ENCODE measurements around the gene PGAP2. TPM values are rescaled to one million over a fixed set of nuclear protein-coding genes. Genes with fewer than 3 reads are reported as not detected.
"Not testable (repeated sequence)": the region's sequence is repeated elsewhere in the genome, so short reads cannot be mapped to it uniquely, and the experiment has no call there.

The PGAP2 gene
- total RNA-seq, 3 donors from 2014 or later: 28.9 to 31.2 (median 29.0) TPM

DNA sequence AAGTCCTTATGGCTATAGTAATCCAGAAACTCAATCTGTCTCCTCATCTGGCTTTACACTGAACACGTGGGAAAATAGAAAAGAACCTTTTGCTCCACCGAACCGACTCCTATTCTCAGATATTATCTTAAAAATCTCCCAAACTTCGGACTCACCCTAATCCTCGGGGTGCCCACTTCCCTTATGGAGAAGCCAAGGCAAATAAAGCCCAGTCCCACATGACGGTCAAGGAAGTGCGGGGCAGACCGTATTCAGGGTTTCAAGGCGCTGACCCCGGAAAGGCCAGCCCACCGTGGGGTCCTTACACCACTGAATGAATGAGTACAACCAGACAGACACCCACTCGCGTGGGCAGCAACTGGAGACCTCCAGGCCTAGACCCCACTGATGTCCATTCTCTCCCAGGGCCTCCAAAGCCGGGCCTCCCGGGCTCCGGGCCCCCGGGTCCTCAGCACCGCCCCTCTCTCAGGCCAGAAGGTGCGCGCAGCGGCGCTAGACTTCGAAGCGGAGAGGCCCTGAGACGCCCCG lies 11.5 kb upstream of the PGAP2 start:
- DNase-seq: no peak
- peaks cover 41% of the 10 kb centered on the region for H3K4me1 Mint-ChIP-seq (ENCODE audit: low read depth)
- H3K36me3 Mint-ChIP-seq (ENCODE audit: insufficient read depth): peaks cover 7% of the 10 kb centered on the region
- peak overlapping the region; percentile 97 for H3K4me3 Mint-ChIP-seq
- ATAC-seq: peak; percentile 41 to 42
- H3K27me3 Mint-ChIP-seq (ENCODE audit: low read depth): no peaks in the 10 kb centered on the region
- H3K9me3 Mint-ChIP-seq: no peaks in the 10 kb centered on the region

DNA sequence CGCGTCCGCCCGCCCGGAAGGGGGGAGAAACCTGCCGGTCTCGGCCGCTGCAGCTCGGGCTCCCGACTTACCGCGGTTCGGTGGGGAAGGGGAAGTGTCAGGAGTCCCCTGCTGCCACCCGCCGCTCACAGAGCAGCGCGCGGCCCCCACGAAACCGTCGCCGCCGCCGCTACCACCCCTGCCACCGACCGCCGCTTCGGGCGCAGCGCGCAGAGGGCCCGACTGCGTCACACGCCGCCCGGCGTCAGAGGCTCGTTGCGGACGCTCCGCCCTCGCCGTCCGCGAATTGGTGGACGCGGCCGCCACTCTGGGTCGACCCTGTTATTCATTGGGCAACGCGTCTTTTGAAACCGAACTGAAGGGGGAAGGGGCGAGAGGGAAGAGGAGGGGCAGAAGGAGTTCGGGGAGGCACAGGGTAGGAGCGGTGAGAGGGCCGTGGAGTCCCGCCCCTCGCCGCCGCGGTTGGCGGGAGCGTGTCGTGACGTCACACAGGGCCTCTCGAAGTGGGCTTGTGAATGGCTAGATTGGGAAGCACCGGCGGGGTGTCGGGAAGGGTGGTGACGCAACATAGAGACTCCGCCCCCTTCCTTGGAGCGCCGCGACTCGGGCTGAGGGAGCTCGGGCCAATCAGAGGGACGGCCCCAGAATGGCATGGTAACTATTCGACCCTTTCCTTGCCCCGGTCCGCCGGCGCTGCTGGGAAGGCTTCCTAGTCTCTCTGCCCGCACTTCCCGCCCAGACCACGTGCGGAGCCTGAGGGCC lies 10.8 kb upstream of the PGAP2 start, which contains the start of gene NUP98:
Gene NUP98 (minus strand): TSS at position 226 of the 762 bp plus-strand sequence. CDS start 15,437 bp downstream, outside the sequence.
- ATAC-seq (peak; percentile 96 to 97), DNase-seq (peak; percentile 99)
- H3K4me3 Mint-ChIP-seq: peak within 1 kb of the TSS; percentile 97
- H3K4me1 Mint-ChIP-seq (ENCODE audit: low read depth): peaks cover 39% of the 10 kb centered on the region
- H3K27me3 Mint-ChIP-seq (ENCODE audit: low read depth): no peaks in the 10 kb centered on the region
- no peaks in the 10 kb centered on the region for H3K9me3 Mint-ChIP-seq
- peaks cover 9% of the 10 kb centered on the region for H3K36me3 Mint-ChIP-seq (ENCODE audit: insufficient read depth)

DNA sequence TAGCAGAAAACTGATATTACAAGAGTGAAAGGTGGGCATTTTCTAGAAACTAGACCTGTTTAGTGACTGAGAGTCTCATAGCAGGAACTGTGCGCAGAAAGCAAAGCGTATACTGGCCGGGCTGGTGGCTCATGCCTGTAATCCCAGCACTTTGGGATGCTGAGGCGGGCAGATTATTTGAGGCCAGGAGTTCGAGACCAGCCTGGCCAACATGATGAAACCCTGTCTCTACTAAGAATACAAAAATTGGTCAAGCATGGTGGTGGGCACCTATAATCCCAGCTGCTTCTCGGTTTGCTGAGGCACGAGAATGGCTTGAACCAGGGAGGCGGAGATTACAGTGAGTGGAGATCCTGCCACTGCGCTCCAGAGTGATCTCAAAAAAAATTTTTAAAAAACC lies 9.2 kb upstream of the PGAP2 start:
- H3K9me3 Mint-ChIP-seq: no peaks in the 10 kb centered on the region
- no peak for DNase-seq
- peaks cover 5% of the 10 kb centered on the region for H3K36me3 Mint-ChIP-seq (ENCODE audit: insufficient read depth)
- peaks cover 33% of the 10 kb centered on the region for H3K4me1 Mint-ChIP-seq (ENCODE audit: low read depth)
- no peaks in the 10 kb centered on the region for H3K27me3 Mint-ChIP-seq (ENCODE audit: low read depth)
- no peak for ATAC-seq
- peak overlapping the region; percentile 97 for H3K4me3 Mint-ChIP-seq

DNA sequence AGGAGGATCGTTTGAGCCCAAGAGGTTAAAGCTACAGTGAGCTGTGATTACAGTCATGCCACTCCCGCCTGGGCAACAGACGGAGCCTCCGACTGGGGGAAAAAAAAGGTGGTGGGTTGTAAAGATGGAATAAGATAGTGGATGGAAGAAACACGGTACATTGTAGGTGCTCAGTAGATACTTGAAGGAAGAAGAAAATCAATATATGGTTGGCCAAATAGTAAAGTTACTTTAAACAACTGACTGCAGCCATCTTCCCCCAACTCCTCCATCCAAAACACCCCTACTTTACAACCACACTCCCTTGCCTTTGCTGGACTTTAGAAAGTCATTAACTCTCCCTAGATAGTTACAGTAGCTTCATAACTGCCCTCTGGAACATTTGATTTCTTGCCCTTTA lies 8.5 kb upstream of the PGAP2 start:
- Mint-ChIP-seq H3K4me1 (ENCODE audit: low read depth) (peaks cover 26% of the 10 kb centered on the region), H3K36me3 (ENCODE audit: insufficient read depth) (peaks cover 4% of the 10 kb centered on the region), H3K9me3 (no peaks in the 10 kb centered on the region), H3K27me3 (ENCODE audit: low read depth) (no peaks in the 10 kb centered on the region), H3K4me3 (no peak overlapping the region)
- ATAC-seq (no peak), DNase-seq (no peak)

DNA sequence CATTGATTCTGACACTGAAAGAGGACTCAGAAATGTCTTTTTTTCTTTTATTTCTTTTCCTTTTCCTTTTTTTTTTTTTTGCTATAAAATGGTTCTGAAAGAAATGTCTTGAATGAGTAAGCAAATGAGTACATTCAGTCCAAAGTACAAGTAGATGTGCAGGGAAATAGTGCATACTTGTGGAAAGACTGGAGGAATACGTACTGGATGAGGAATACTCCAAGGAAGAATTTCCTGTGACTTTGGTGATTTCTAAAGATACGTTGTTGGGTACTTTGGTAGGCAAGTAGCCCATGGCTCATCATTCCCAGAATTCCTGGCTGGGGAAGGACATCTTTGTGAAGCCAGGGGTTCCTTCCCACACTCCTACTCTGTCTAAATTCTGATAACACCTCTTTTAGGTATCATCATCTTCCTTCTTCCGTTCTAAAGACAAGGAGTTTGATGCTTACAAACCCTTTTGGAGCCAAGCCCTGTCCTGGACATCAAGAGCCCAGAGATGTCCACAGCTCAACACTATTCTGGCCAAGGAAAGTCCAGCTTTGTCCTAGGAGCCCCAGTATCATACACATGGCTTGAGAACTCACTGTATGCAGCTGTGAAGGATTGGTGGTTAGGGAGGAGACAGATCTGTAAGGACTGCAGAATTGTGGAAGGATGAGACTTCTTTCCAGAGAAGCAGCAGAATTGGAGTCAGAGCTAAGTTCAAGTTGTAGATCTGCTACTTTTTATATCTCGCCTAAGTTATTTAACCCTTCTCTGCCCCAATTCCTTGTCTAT lies 6.2 kb upstream of the PGAP2 start:
- Mint-ChIP-seq H3K27me3 (ENCODE audit: low read depth) (no peaks in the 10 kb centered on the region), H3K36me3 (ENCODE audit: insufficient read depth) (peaks cover 2% of the 10 kb centered on the region), H3K4me3 (no peak overlapping the region), H3K4me1 (ENCODE audit: low read depth) (peaks cover 11% of the 10 kb centered on the region), H3K9me3 (no peaks in the 10 kb centered on the region)
- ATAC-seq: no peak
- DNase-seq: no peak

DNA sequence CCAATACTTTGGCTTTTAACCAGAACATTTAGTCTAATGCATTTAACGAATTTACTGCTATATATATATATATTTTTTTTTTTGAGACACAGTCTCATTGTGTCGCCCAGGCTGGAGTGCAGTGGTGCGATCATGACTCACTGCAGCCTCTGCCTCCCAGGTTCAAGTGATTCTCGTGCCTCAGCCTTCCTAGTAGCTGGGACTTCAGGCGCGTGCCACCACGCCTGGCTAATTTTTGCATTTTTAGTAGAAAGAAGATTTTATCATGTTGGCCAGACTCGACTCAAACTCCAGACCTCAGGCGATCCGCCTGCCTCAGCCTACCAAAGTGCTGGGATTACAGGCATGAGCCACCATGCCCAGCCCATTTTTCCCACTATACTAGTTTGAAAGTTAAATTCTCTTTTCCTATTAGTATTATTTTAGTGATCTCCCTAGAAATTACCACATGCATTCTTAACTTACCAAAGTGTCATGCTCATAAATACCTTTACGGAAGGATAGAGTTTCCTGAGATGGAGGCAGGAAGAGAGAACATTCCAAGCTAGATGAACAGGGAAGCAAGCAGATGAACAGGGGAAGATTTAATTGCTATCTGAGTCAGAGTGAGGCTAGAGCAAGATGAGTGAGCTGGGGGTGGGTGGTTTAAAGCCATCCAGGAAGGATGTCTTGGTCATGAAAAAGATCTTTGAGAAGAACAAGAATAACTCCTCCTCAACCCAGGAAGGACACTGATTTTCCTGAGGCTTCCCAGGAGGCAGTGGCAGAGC lies 4.4 kb upstream of the PGAP2 start:
- Mint-ChIP-seq H3K27me3 (ENCODE audit: low read depth) (no peaks in the 10 kb centered on the region), H3K9me3 (no peaks in the 10 kb centered on the region), H3K4me3 (no peak overlapping the region), H3K36me3 (ENCODE audit: insufficient read depth) (peaks cover 2% of the 10 kb centered on the region), H3K4me1 (ENCODE audit: low read depth) (peaks cover 13% of the 10 kb centered on the region)
- no peak for ATAC-seq
- no peak for DNase-seq

DNA sequence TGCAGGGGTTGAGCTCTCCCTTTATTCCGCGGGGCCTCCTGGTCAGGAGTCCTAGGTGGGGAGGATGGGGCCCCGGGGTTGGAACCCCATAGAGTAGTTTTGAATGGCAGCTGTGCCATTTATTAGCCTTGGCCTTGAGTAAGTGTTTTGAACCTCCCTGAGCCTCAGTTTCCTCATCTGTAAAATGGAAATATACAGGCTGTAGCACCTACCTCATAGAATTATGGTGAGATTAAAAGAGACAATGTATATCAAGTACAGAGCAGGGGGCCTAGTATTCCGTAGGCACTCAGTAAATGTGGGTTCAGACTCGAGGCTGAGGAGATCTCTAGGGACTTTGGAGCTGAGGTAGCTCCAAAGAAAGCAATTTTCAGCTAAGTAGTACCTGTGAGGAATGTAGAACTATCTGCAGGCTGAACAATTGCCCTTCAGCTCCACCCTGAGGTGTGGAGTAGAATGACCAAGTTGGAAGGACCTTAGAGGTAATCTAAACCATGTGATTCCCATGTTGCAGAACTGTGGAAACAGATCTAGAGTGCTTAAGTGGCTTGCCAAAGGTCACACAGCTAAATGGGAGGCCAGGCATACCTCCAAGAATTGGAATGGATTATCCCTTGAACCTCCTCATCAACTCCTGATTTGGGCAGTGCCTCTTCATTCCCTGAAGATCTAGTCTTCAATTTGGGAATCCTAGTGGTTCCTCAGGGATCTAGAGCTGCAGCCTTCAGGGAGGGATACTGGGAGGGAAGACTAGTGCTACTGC lies 682 bp downstream of the PGAP2 start:
- H3K27me3 Mint-ChIP-seq (ENCODE audit: low read depth): no peaks in the 10 kb centered on the region
- H3K4me1 Mint-ChIP-seq (ENCODE audit: low read depth): peaks cover 12% of the 10 kb centered on the region
- ATAC-seq (peak; percentile 63 to 69), DNase-seq (no peak)
- H3K36me3 Mint-ChIP-seq (ENCODE audit: insufficient read depth): no peaks in the 10 kb centered on the region
- peak overlapping the region; percentile 97 for H3K4me3 Mint-ChIP-seq
- no peaks in the 10 kb centered on the region for H3K9me3 Mint-ChIP-seq

DNA sequence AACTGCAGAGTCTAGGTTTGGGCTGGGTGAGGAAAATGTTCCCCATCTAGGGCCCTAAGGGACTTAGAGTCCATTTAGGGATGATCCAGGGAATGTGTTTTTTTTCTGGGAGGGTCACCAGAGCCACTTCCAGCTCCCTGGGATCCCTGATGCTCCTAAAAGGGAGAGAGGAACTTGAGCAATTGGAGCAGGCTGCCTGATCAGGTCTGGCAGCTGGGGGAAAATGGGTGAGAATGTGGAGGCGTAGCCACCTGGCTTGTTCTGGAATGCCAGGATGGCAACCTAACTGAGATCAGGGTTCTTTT lies 1.2 kb downstream of the PGAP2 start:
- Mint-ChIP-seq H3K4me1 (ENCODE audit: low read depth) (peaks cover 10% of the 10 kb centered on the region), H3K9me3 (no peaks in the 10 kb centered on the region), H3K36me3 (ENCODE audit: insufficient read depth) (no peaks in the 10 kb centered on the region), H3K27me3 (ENCODE audit: low read depth) (no peaks in the 10 kb centered on the region), H3K4me3 (no peak overlapping the region)
- no peak for ATAC-seq
- DNase-seq: no peak

DNA sequence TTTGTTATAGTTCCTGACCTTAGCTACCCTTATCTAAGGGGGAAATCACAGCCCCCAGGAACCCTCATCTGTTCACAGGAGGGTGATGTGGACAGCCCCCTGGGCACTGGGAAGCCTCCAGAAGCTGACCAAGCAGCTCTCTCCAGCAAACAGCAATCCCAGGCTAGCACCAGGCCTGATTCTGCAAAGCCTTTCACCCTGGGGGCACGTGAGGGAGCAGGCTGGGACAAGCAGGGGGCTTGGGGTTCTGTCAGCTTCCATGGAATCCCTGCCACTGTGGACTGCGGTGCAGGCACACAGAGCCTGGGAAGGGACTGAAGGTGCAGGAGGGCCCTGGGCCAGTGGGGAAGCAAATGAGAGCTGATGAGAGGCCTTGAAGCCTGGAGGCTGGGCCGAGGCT lies 2.1 kb downstream of the PGAP2 start:
- ATAC-seq (no peak), DNase-seq (no peak)
- Mint-ChIP-seq H3K4me3 (no peak overlapping the region), H3K36me3 (ENCODE audit: insufficient read depth) (no peaks in the 10 kb centered on the region), H3K9me3 (no peaks in the 10 kb centered on the region), H3K4me1 (ENCODE audit: low read depth) (peaks cover 10% of the 10 kb centered on the region), H3K27me3 (ENCODE audit: low read depth) (no peaks in the 10 kb centered on the region)

DNA sequence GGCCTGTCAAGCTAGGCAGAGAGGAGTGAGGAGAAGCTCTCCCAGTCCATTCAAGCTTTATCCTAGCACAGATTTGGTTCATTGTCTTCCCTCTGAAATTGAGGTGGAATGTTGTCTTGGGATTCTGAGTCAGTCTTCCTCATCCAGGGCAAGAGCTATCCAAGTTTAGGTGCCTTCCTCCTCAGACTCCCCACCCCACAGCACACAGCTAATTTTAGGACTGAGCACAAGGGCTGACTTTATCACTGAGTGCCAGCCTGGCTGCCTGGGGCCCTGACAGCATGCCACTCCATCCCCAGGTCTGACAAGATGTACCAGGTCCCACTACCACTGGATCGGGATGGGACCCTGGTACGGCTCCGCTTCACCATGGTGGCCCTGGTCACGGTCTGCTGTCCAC lies 2.6 kb downstream of the PGAP2 start:
- Mint-ChIP-seq H3K4me1 (ENCODE audit: low read depth) (peaks cover 10% of the 10 kb centered on the region), H3K36me3 (ENCODE audit: insufficient read depth) (no peaks in the 10 kb centered on the region), H3K27me3 (ENCODE audit: low read depth) (no peaks in the 10 kb centered on the region), H3K4me3 (no peak overlapping the region), H3K9me3 (no peaks in the 10 kb centered on the region)
- DNase-seq (no peak), ATAC-seq (no peak)

DNA sequence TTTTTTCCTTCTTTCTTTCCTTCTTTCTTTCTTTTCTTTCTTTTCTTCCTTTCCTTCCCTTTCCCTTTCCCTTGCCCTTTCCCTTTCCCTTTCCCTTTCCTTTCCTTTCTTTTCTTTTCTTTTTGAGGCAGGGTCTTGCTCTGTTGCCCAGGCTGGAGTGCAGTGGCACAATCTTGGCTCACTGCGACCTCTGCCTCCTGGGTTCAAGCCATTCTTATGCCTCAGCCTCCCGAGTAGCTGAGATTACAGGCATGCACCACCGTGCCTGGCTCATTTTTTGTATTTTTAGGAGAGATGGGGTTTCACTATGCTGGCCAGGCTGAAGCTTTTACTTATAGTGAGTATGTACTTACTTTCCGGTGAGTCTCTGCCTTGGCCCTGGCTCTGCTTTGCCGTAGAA lies 6.5 kb downstream of the PGAP2 start:
- not testable (repeated sequence) for H3K36me3 Mint-ChIP-seq (ENCODE audit: insufficient read depth); DNase-seq; H3K4me3 Mint-ChIP-seq; ATAC-seq; H3K27me3 Mint-ChIP-seq (ENCODE audit: low read depth); H3K9me3 Mint-ChIP-seq; H3K4me1 Mint-ChIP-seq (ENCODE audit: low read depth)

DNA sequence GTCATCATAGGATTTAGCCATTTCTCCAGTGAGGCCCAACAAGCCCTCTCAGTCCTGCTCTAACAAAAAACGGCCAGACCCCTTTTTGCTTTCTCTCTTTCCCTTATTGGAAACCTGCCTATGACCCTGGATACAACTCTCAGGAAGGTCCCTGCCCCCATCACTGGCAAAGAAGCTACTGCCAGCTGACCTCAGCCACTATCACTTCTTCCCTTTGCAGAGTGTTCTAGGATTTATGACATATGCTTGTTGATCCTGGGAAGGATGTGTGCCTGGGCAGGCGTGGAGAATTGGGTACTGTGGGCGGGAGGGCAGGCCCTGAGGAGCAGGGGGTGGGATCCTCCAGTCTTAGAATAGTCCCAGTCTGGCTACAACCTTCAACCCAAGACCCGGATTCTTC lies 7.5 kb downstream of the PGAP2 start:
- no peaks in the 10 kb centered on the region for H3K9me3 Mint-ChIP-seq
- H3K4me1 Mint-ChIP-seq (ENCODE audit: low read depth): no peaks in the 10 kb centered on the region
- H3K27me3 Mint-ChIP-seq (ENCODE audit: low read depth): no peaks in the 10 kb centered on the region
- no peak for ATAC-seq
- H3K36me3 Mint-ChIP-seq (ENCODE audit: insufficient read depth): no peaks in the 10 kb centered on the region
- no peak overlapping the region for H3K4me3 Mint-ChIP-seq
- no peak for DNase-seq

DNA sequence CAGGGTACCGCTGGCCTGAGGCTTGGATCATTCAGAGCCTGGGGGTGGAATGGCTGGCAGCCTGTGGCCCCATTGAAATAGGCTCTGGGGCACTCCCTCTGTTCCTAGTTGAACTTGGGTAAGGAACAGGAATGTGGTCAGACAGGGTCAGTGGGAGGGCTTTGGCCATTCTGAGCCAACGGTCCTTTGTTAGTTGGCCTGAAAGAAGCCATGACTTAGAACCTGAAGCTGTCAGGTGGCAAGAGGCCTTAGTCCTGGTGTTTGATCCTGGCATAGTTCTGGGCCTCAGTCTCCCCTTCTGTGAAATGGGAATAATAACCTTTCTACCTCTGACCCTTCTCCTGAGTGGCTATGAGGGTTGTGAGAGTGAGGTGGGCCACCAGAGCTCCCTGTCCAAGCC lies 8.3 kb downstream of the PGAP2 start:
- no peak for ATAC-seq

More for the DNA sequence above, 8.3 kb downstream of the PGAP2 start:
- Mint-ChIP-seq H3K9me3 (no peaks in the 10 kb centered on the region), H3K27me3 (ENCODE audit: low read depth) (no peaks in the 10 kb centered on the region), H3K36me3 (ENCODE audit: insufficient read depth) (no peaks in the 10 kb centered on the region), H3K4me3 (no peak overlapping the region), H3K4me1 (ENCODE audit: low read depth) (no peaks in the 10 kb centered on the region)
- DNase-seq: no peak

All from activated T-cell treated with anti-CD3 and anti-CD28 coated beads, Interleukin-2, amount 50 U/mL, for 4 hours (primary cell).